ENCODE data around the gene IL3. TPM values are rescaled to one million over a fixed set of nuclear protein-coding genes. Genes with fewer than 3 reads are reported as not detected.

IL3 gene
- total and polyA plus RNA-seq, 2 donors (not counting 1 experiment from before 2014, with no cell fraction given): not detected

GRCh38 chr5:132067941-132068808 lies 7.7 kb downstream of the IL3 start:
- no peaks in the 10 kb centered on the region for H3K27me3 Mint-ChIP-seq

More at GRCh38 chr5:132067941-132068808, 7.7 kb downstream of the IL3 start:
- no peaks in the 10 kb centered on the region for H3K79me2 ChIP-seq (ENCODE audit: control insufficient read depth, insufficient read depth, low read length)
- no peaks in the 10 kb centered on the region for H3K36me3 ChIP-seq (replicated peaks in 1 of 2; ENCODE audit: control extremely low read depth in 1 of 2, control insufficient read depth in 1 of 2, extremely low read depth in 1 of 2, insufficient read depth in 2 of 2, low read length in 1 of 2)
- no peak overlapping the region for H3K4me2 ChIP-seq (replicated peaks; ENCODE audit: low read depth, low read length, poor library complexity, severe bottlenecking)
- no peak overlapping the region for H2AFZ ChIP-seq (ENCODE audit: insufficient read depth, low read depth, low read length, poor library complexity, severe bottlenecking)
- Mint-ChIP-seq H3K9me3 (ENCODE audit: insufficient read depth) (no peaks in the 10 kb centered on the region), H3K4me3 (no peak overlapping the region), H3K4me1 (peaks cover 3% of the 10 kb centered on the region), H3K27ac (no peak overlapping the region)
- intact Hi-C loops (cut with micrococcal nuclease): loop anchor here (5.0 kb wide), 1 partner anchor 169 kb away; no protein-coding TSS in a partner anchor
- no peak for ATAC-seq (ENCODE audit: low read depth)
- no peak overlapping the region for H3K27ac ChIP-seq (ENCODE audit: low read length in 2 of 2)
- peaks cover 0 to 7% of the 10 kb centered on the region in 2 donors for H3K4me1 ChIP-seq (ENCODE audit: control insufficient read depth in 2 of 2, insufficient read depth in 2 of 2, low read length in 2 of 2)
- POLR2A ChIA-PET: no interaction called here
- TF ChIP-seq CTCF (IDR thresholded peaks at IDR 0.05) (no peak), EZH2 (IDR thresholded peaks at IDR 0.05; ENCODE audit: borderline replicate concordance, insufficient read depth, low read depth, low read length, poor library complexity, severe bottlenecking) (no peak)
- no peaks in the 10 kb centered on the region for H3K27me3 ChIP-seq (replicated peaks in 1 of 4; ENCODE audit: control extremely low read depth in 1 of 4, control insufficient read depth in 3 of 4, insufficient read depth in 4 of 4, low read length in 3 of 4)
- CTCF ChIA-PET: no interaction called here
- no peak for DNase-seq
- H3K9me3 ChIP-seq (ENCODE audit: control extremely low read depth in 1 of 3, control insufficient read depth in 2 of 3, insufficient read depth in 1 of 3, low read length in 2 of 3): no peaks in the 10 kb centered on the region
- H4K20me1 ChIP-seq (ENCODE audit: control insufficient read depth, insufficient read depth, low read length, poor library complexity, severe bottlenecking): no peaks in the 10 kb centered on the region
- no peak overlapping the region for H3K4me3 ChIP-seq (ENCODE audit: control extremely low read depth in 1 of 5, extremely low read depth in 1 of 5, insufficient read depth in 1 of 5, low read depth in 2 of 5, low read length in 4 of 5)
- H3K9ac ChIP-seq (ENCODE audit: low read length): no peak overlapping the region
- WGBS (ENCODE audit: insufficient coverage): 88% methylated on average over 12 of the region's 13 CpGs

Measured in B cell (primary cell).